GM12864 (cell line): Measurements from ENCODE around the gene AP1S2.

ENCODE experiments used
- DNase-seq: peaks from one replicate; pipeline ENCODE4 v3.0.0-alpha.2; 2011; ENCODE audit warnings: low read depth
- H3K4me3 ChIP-seq: 2 replicates; pipeline ENCODE4 v1.5.1; 2011; ENCODE audit warnings: mild to moderate bottlenecking, low read depth, low read length, control low read depth
- TF ChIP-seq, protein P1 (sequence below): IDR thresholded peaks from 2 replicates; pipeline ENCODE4 v1.5.1; 2011; ENCODE audit warnings: low read depth, mild to moderate bottlenecking, moderate library complexity, low read length, control low read depth, inconsistent platforms; ENCODE audit errors: missing control alignments

Gene AP1S2

DNA sequence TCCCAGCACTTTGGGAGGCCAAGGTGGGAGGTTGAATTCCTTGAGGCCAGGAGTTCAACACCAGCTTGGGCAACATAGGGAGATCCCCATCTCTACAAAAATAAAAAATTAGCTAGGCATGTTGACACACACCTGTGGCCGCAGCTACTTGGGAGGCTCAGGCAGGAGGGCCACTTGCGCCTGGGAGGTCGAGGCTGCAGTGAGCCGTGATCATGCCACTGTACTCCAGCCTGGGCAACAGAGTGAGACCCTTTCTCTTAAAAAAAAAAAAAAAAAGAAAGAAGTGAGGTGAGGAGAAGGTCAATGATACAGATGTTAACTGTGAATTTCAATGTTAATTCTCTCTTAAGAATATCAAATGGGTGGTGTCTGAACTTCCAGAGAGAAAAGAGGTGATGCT, 15.1 kb upstream of the AP1S2 start:
- H3K4me3 ChIP-seq = no peak overlapping the region
- TF ChIP-seq, protein P1, sequence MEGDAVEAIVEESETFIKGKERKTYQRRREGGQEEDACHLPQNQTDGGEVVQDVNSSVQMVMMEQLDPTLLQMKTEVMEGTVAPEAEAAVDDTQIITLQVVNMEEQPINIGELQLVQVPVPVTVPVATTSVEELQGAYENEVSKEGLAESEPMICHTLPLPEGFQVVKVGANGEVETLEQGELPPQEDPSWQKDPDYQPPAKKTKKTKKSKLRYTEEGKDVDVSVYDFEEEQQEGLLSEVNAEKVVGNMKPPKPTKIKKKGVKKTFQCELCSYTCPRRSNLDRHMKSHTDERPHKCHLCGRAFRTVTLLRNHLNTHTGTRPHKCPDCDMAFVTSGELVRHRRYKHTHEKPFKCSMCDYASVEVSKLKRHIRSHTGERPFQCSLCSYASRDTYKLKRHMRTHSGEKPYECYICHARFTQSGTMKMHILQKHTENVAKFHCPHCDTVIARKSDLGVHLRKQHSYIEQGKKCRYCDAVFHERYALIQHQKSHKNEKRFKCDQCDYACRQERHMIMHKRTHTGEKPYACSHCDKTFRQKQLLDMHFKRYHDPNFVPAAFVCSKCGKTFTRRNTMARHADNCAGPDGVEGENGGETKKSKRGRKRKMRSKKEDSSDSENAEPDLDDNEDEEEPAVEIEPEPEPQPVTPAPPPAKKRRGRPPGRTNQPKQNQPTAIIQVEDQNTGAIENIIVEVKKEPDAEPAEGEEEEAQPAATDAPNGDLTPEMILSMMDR = no peak

DNA sequence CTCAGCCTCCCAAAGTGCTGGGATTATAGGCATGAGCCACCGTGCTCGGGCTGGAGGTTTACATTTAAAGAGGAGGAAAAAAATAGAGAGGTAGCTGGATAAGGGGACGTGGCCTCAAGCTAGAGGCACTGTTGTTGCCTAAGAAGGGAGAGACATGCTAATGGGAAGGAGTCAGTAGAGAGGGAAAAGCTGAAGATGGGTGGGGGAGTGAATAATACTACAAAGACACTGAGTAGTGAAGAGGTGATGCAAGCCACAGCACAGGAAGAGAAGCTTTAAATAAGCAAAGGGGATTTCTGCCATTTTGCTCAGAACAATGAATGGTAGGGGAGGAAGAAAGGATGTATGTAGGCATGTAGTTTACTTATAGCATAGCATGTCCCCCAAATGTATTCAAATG, 11.5 kb upstream of the AP1S2 start:
- DNase-seq = no peak
- TF ChIP-seq, protein P1 = no peak

More for the DNA sequence above, 15.1 kb upstream of the AP1S2 start:
- no peak for DNase-seq

DNA sequence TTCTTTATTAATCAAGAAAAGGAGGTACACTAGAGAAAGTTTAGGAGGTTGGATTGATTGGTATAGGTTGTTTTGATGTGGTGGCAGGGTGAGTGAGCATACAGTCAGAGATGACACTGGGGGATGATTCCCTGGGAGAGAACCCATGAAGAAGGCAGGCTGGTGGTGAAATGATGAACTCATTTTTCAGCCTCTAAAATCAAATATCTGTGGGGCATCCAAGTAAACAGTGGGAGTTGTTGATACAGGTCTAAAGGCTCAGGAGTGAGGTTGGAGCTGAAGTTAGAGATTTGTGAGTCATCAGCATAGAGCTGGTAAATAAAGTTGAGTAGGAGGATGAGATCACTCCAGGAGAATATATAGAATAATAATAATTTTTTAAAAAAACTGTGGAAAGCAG, 10.0 kb upstream of the AP1S2 start:
- no peak overlapping the region for H3K4me3 ChIP-seq
- TF ChIP-seq, protein P1 = no peak
- no peak for DNase-seq

More for the DNA sequence above, 11.5 kb upstream of the AP1S2 start:
- H3K4me3 ChIP-seq = no peak overlapping the region

DNA sequence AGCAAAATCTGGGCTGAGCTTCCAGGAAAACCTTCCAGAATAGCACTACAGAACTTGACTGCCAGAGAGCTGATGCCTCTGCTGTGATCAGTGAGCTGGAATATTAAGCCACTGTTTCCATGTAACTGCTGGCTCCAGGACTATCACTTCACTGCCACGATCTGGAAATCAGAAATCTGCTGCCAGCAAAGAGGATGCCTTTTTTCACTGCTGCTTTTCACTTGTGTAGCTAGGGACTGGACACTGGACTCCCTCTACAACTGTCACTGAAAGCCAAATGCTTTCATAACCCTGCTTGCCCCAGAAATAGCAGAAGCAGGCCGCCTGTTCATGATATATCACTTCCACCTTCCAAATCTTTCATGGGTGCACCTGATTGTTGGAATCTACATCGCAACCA, 9.4 kb upstream of the AP1S2 start:
- H3K4me3 ChIP-seq = no peak overlapping the region
- no peak for DNase-seq
- TF ChIP-seq, protein P1 = no peak

DNA sequence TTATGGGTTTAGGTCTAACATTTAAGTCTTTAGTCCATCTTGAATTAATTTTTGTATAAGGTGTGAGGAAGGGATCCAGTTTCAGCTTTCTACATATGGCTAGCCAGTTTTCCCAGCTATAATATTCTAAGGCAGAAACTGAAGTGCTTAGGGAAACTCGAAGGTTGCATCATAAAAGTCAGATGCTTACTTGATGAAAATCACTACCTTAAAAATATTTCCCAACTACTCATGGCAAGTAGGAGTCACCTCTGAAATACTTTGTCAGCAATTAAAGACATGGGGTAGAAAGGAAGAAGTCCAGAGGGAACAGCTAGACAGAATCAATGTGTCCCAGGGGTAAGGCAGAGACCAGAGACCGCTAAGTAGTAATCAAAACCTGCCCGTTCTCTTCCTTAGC, 6.3 kb upstream of the AP1S2 start:
- H3K4me3 ChIP-seq = no peak overlapping the region
- TF ChIP-seq, protein P1 = no peak
- DNase-seq = no peak

DNA sequence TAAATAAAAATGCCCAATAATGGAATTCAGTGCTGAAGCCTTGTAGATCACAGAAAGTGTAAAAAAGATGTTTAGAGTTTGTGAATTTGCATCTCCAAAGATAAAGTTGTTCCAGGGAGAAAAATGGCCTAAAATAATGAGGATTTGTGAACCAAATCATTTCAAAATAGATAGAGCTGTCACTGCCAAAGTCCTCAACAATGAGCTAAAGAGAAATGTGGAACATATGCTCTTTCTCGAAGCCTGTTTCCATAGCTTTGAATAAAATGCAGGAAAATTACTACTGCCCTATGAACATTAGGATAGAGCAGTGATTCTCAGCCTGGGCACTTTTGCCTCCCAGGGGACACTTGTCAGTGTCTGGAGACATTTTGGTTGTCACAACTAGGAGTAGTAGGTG, 3.4 kb upstream of the AP1S2 start:
- TF ChIP-seq, protein P1 = no peak
- no peak for DNase-seq
- no peak overlapping the region for H3K4me3 ChIP-seq

DNA sequence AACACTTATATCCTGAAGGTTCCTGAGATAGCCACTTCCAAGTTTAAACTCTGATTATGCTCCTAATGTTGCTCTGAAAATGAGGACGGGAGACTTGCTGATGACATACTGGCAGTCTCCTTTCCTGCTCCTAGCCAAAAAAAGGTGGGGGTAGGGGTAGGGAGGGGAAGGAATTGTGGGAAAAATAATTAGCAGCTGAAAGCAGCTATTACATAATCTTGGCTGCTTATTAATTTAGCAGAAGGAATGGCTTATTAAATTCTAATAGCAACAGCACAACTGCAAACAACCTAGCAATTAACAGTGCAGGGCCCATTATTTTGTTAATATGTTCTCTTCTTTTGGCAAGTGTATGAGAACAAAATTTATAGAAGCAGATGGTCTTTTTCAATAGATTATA, 2.0 kb upstream of the AP1S2 start:
- H3K4me3 ChIP-seq = no peak overlapping the region; the same call in 1 of the 2 replicates
- TF ChIP-seq, protein P1 = no peak
- no peak for DNase-seq
